GM18873 (cell line): ENCODE measurements around the gene TP53RK.

Experiments used
- ATAC-seq: cut with Tn5 transposase; IDR thresholded peaks from one replicate; pipeline ENCODE4 v1.9.1; 2021; ENCODE audit warnings: mild to moderate bottlenecking, moderate library complexity, moderate number of reproducible peaks; ENCODE audit not compliant: unreplicated experiment, low FRiP score

TP53RK gene

DNA sequence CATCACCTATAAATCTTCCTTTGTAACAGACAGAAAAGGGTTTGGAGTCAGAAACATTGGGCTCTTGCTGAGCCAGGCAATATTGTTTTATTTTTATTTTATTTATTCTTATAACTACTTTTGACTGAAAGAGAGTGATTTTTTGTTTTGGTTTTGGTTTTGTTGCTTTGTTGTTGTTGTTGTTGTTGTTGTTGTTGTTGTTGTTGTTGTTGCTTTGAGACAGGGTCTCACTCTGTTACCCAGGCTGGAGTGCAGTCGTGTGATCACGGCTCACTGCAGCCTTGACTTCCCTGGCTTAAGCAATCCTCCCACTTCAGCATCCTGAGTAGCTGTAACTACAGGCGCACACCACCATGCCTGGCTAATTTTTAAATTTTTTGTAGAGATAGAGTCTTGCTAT, 22.9 kb downstream of the TP53RK start:
- no peak for ATAC-seq

DNA sequence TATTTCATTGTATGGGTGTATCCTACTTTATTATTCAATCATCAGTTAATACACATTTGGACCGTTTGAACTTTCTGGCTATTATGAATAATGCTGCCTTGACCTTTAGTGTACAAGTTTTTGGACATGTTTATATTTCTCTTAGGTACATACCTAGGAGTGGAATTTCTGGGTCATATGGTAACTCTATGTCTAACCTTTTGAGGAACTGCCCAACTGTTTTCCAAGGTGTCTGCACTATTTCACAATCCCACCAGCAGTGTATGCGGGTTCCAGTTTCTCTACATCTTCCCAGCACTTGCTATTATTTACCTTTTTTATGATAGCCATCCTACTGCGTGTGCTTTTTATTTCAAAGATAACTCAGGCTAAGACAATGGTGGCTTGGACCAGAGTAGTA, 23.6 kb downstream of the TP53RK start:
- no peak for ATAC-seq

DNA sequence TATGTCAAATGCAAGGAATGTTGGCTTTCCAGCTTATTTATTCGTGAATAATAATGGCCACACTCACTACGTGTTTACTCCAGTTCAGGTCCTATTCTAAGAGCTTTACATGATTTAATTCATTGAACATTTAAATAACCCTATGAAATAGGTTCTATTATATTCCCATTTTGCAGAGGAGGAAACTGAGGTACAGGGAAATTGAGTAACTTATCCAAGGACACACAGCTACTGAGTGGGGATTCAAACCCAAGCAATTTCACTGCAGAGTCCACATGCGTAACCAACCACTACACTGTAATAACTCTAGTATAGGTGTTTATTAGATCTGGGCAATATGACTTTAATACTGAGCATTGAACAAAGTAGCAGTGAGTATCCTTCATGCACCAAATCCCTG, 25.7 kb downstream of the TP53RK start:
- no peak for ATAC-seq

DNA sequence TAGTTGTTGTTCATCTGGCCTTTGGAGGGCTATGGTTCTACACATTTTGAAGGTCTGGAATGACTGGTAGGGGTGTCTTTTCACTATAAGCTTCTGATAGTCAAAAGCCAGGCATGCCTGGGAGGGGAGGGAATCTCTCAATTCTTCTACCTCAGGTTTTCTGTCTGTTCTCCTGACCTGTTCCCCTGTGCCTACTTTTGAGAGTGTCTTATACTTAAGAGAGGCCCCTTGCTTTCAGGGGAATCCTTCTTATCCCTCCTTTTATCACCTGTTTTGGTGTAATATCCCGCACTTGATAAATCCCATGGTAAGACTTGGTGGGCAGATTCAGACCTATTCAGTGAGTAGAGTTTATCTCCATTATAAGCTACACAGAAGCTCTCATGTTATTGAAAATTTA, 27.6 kb downstream of the TP53RK start:
- no peak for ATAC-seq

DNA sequence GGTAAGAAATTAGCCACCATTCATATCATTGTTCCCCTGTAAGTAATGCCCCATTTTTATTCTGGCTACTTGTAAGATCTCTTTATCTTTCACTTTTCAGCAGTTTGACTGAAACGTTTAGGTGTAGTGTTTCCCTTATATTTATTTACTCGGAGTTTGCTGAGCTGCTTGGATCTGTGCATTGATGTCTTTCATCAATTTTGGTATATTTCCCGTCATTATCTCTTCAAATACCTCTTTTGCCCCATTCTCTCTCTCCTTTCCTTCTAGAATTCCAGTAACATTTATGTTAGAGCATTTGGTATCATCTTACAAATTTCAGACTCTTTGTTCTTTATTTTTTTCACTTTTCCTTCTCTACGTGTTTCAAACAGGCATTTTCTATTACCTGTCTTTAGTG, 28.8 kb downstream of the TP53RK start:
- ATAC-seq = no peak

DNA sequence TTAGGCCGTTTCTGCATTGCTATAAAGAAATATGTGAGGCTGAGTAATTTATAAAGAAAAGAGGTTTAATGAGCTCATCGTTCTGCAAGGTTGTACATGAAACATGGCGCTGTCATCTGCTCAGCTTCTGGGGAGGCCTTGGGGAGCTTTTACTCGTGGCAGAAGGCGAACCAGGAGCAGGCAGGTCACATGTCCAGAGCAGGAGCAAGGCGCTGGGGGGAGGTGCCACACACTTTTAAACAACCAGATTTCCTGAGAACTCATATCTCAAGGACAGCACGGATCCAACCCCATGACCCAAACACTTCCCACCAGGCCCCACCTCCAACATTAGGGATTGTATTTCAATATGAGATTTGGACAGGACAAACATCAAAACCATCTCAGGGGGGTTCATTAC, 31.6 kb downstream of the TP53RK start:
- no peak for ATAC-seq

DNA sequence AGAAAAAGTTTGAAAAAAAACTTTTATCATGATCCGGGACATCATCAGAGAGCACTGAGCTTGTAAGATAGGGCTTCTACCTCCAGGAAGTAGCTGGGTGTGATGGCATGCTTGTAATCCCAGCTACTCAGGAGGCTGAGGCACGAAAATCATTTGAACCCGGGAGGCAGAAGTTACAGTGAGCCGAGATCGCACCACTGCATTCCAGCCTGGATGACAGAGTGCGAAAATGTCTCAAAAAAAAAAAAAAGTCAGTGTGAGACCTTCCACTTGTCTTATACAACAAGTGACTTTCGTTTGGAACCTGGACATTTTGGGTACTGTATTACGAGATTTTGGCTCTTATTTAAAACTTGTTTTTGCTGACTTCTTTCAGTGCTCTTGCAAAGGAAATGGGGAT, 32.1 kb downstream of the TP53RK start:
- ATAC-seq = no peak

DNA sequence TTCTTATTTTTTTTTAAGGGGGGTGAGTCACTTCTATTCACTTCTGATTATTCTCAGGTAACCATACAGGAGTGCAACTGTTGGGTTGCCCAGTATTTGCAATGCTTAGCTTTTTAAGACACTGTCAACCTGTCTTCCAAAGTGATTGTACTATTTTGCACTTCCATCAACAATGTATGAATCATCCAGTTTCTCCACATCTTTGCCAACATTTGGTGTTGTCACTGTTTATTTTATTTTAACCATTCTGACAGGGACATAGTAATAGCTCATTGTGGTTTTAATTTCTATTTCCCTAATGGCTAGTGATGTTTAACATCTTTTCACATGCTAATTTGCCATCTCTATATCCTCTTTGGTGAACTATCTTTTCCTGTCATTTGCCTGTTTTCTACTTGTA, 36.5 kb downstream of the TP53RK start:
- no peak for ATAC-seq

DNA sequence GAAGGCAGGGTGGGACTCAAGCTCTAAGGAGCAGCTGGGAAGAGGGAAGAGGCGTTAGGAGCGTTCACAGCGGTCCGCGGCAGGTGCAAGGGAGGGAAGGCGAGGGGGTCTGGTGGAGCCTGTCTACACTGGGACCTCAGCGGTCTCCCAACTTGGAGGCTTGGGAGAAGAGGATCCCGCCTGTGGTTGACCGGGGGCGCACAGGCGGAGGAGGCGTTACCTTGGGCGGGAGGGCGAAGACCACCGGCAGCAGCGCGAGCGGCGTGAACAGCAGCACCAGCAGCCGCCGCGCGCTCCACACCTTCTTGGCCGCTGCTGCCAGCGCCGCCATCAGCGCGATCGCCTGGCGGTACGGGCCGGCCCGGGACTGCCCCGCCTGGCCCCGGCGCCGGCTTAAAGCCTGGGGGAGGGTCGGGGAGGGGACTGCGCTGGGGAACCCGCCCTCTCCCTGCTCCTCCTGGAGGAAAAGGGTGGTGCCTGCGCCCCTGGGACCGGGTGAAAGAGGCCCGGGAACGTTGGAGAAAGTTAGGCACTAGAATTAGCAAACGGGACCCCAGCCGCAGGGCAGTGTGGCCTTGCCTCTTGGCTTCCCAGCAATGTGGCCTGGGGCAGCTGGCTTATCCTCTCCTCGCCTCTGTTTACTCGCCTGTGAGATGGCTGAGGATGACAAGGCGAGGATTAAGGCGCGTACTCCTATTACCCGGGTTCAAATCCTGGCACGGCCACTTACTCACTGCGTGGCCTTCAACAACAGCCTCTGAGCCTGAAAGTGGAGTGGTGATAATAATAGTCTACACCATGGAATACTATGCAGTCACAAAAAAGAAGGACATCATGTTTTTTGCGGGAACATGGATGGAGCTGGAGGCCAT, 37.9 kb downstream of the TP53RK start, which contains the start of gene SLC13A3:
Gene SLC13A3, minus strand, starts transcription at position 369 of the 872 bp plus-strand sequence. Its CDS starts 38 bp downstream, at position 331.
- no peak for ATAC-seq

DNA sequence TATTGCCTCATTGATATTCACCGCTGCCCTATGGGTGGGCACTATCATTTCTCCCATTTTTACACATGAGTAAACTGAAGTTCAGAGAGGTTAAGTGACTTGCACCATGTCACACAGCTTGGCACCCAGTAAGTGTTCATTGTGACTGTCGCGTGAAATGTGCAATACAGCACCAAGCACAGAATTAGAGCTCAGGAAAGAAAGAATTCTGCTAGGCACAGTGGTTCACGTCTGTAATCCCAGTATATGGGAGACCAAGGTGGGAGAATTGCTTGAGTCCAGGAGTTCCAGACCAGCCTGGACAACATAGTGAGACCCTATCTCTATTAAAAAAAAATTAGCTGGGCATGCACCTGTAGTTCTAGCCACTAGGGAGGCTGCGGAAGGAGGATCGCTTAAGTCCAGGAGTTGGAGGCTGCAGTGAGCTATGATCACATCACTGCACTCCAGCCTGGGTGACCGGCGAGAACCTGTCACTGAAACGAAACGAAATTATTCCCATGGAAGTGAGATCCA, 38.6 kb downstream of the TP53RK start:
- no peak for ATAC-seq

DNA sequence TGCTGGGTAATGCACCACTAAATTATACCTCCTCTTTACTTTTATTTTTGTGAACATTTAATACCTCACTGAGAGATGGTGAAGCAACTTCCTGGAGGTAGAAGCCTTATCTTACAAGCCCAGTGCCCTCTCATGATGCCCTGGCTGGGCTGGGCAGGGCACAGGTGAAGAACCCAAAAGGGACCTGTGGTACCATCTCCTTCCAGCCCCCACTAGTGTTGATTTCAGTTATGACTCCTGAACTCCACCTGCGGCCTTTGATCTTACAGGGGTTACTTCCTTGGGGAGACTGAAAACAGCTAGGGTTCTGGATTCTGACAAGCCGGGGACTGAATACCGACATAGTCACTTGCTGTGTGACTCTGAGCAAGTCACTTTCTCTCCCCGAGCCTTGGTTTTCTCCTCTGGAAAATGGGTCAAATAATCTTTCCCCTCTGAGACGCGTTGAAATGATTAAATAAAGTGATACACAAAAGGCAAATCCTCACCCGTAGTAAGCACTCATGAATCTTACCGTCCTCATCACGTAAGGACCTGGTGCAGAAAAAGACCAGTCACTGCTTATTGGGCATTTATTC, 39.2 kb downstream of the TP53RK start:
- ATAC-seq = no peak

DNA sequence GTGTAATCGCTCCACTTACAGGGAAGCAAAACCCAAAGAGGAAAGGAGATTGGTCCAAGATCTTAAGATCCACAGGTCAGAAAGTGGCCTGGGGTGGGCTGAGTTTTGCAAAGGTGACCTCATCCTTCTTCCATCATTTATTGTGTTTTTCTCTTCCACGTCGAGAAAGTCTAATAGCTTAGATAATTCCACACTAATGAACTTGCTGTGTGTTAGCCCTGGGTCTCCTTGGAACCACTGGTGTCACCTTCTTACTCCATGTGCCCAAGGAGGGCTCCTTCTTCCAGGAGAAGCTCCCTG, 39.6 kb downstream of the TP53RK start:
- ATAC-seq = no peak

DNA sequence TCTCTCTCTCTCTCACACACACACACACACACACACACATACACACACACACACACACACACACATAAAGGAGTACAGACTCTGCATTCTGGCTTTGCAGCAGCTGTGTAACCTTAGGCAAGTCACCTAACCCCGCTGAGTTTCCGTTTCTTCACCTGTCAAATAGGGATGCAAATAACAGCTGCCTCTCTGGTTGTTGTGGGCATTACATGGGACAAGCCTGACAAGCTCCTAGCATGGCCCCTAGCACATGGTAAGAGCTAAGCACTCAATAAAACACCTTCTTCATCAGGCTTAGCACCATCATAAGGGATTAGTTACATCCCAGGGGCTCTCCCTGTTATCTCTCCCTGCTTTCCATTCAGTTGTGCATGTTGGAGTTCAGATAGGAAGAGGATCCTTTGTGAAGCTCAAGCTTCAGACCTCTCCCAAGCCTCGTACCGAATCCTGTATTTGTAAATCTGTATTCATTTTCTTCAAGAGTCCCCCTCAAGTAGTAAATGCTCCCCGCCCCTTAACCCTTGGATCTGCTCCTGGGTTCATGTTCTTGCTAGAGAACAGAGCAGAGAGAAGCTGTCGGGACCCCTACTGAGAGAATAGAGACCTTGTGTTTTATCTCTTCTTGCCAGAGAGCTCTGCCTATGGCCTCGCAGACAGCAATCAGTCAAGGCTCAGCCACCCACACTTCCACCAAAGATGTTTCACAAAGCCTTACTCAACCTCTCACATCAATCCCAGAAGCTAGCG, 40.2 kb downstream of the TP53RK start:
- ATAC-seq = no peak

DNA sequence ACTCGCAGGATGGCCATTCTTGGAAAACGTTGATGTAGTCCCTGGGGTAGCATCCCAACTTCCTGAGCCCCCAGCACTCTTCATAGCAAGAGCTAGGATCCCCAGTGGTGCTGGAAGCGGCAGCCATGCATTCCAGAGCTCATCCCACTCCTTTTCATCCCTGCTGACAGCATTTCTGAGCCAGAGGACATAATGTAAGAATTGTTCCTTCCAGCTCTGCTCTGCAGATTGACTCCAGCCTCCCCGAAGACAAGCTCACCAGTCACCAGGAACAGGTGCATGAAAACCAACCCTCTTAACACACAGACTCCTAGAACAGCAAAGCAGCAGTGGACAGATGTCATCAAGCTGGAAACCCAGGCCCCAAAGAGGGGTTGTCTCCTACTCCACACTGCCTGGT, 41.8 kb downstream of the TP53RK start:
- no peak for ATAC-seq

DNA sequence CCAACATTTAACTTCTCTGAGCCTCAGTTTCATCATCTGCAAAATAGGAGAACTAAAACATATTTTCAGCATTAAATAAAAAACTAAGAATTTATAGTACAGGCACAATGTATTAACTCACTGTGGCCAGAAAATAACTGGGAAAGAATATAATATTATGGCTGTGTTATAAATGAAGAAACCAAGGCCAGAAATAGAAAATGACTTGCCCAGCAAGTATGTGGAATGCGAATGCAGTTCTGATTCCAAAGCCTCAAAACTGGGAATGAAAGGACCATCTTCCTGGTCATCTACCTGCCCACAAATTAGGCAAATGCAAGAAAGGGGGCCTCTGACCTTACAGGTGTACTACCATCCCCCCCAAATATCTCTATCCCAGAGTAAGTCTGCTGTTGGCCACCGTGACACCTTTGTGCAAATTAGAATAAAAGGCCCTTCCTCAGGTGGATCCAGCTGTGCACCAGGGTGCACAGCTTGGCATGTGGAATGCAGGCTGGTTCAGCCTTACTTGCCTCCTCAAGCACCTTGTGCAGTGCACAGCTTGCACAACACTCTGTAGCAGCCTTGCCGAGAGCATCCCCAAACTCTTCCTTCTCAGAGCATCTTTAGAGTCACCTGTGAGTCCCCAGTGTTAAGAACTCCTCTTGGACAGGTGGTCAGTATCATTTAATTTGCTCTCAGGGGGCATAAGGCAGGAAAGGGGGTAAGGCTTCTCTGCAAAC, 42.4 kb downstream of the TP53RK start:
- ATAC-seq = no peak

DNA sequence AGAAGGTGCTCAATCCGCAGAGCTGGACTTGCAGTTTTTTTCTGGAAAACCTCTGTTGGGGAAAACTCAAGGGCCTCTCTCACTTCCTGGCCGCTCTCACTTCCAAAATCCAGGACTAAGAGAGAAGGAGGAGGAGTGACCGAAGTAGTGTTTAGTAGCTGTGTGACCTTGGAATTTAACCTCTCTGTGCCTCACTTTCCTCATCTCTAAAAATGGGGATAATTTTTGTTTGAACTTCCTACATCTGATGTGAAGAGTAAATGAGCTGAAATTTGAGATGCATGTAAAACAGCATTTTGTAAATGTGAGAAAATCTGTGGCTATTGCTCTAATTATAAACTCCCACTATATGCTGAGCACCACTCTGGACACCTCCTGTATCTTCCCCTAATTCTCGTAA, 43.1 kb downstream of the TP53RK start:
- ATAC-seq = no peak

DNA sequence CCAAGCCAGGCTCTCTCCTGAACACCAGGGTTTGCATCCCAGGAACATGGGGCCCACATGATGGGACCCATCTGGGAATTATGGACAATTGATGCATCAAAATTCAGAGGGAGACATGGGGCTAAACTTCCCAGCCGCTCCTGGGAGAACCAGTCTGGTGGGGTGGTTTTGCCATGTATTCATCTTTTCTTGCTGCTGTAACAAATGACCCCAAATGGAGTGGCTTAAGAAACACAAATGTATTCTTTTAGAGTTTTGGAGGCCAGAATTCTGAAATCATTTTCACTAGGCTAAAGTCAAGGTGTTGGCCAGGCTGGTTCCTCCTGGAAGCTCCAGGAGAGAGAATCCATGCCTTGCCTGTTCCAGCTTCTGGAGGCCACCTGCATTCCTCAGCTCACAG, 44.5 kb downstream of the TP53RK start:
- ATAC-seq = no peak

DNA sequence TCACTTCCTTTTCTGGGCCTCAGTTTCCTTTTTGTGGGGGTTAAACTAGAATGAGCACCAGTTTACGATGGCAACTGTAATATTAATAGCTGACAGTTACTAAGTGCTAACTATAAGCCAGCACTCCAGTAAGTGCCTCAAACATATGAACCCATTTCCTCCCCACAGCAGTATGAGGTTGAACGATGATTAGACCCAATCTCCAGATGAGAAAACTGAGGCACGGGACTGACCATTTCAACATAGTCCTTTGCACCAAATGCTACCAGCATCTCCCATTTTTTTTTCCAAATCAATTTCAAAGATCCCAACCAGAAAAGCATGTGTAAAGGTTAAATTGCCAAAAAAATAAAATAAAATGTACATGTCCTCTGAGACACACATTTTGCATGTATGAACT, 45.1 kb downstream of the TP53RK start:
- ATAC-seq = no peak

DNA sequence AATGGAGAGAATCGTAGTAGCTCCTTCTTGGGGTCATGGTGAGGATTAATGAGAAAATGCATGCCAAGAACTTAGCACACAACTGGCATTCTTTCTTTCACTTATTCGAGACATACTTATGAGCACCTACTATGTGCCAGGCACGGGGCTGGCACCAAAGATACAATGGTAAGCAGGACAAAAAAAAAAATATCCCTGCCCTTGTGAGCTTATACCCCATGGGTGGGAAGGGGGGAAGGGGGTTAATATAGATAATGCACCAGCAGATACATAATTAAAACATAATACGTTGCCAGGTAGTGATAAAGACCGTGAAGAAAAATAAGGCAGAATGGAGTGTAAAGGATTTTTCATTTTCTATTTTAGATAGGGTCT, 46.3 kb downstream of the TP53RK start:
- no peak for ATAC-seq

DNA sequence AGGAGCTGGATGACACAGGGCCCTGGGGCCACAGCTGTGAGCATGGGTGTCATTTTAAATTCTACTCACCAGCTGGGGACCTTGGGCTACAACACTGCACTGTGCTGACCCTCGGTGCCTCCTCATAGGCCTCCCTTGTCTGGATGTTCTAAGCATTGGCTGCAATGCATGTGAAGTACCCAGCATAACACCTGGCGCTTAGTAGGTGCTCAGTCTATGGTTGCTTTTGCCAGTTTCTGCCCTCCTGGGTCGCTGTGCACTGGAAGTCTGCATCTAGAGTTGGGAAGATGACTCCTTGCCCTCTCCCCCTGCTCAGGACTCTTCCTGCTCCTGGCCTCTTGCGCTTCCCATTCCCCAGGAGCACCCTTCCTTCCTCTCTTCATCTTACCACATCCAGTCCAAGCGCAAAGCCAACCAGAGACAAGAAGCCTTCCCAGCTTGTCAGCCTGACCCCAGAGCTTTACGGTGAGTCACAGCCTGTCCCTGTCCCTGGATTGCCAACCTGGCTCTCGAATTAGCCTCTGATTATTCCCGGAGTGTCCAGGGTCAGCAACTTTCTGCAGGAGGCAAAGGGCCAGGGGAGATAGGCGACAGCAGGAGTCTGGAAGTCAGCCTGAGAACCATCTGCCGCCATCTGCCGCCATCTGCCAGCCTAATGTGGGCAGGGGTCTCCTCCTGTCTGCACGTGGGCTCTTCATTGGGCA, 46.8 kb downstream of the TP53RK start:
- no peak for ATAC-seq
